GM12875 (cell line): ENCODE results near the gene C8B.

Experiments
- H3K4me3 ChIP-seq: one replicate; pipeline ENCODE4 v1.5.1; 2011; ENCODE audit warnings: low read depth, low read length, control low read depth
- TF ChIP-seq, protein P1 (sequence below): IDR thresholded peaks from 2 replicates; pipeline ENCODE4 v1.5.1; 2011; ENCODE audit warnings: low read depth, mild to moderate bottlenecking, control low read depth, inconsistent platforms, low read length, moderate library complexity, borderline replicate concordance; ENCODE audit not compliant: insufficient read depth

C8B gene

DNA sequence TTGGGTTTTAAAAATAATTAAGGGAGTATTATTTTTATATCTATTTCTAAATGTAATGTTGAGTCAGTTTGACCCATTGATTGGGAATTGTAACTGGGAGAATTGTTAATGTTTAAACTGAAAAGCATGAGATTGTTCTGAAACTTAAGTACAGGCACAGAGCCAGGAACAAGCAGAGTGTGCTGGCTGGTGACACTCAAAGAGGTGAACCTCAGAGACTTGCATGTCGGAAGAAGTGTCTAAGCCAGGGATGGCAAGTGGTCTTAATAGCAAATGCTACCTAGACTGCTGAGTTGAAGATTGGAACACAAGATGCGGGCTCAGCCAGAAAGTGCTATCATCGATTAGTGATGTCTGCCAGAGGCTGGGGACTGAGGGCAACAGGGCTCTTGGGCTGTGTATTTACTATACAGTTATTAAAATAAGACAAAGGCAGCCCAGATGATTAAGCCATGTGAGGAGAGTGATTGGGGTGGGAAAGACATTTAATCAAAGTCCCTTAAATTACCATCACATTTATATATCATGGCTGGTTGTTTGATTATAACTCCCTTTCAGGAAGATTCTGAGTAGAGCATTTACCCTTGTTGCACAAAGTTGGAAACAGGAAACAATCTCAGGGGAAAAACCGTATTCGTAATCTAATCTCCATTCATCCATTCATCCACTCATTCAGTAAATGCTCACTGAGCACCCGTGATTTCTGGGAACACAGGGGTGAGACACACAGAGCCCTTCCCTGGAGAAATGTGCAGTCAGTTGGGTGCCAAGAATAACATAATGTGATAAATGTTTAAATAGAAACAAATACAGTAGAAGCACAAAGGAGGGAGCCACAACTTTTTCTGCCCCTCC lies 68.4 kb downstream of the C8B start:
- no peak overlapping the region for H3K4me3 ChIP-seq
- TF ChIP-seq, protein P1, sequence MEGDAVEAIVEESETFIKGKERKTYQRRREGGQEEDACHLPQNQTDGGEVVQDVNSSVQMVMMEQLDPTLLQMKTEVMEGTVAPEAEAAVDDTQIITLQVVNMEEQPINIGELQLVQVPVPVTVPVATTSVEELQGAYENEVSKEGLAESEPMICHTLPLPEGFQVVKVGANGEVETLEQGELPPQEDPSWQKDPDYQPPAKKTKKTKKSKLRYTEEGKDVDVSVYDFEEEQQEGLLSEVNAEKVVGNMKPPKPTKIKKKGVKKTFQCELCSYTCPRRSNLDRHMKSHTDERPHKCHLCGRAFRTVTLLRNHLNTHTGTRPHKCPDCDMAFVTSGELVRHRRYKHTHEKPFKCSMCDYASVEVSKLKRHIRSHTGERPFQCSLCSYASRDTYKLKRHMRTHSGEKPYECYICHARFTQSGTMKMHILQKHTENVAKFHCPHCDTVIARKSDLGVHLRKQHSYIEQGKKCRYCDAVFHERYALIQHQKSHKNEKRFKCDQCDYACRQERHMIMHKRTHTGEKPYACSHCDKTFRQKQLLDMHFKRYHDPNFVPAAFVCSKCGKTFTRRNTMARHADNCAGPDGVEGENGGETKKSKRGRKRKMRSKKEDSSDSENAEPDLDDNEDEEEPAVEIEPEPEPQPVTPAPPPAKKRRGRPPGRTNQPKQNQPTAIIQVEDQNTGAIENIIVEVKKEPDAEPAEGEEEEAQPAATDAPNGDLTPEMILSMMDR: no peak

DNA sequence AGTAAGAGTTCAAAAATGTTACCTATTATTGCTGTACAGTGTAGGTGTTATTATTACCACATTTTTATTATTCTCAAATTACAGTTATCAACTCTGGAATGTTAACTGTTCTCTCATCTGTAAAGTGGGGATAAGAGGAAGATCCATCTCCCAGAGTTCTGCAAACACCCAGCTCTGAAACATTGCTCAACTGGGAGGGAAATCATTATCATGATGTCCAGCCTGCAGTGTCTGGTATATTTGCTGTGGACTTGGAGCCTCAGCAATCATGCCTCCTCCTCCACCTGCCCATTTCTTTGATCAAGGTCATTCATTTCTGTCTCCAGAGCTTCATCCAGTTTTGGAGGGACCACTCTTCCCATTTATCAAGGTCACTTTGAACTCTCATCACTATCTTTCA lies 71.8 kb downstream of the C8B start:
- TF ChIP-seq, protein P1: no peak
- H3K4me3 ChIP-seq: no peak overlapping the region

DNA sequence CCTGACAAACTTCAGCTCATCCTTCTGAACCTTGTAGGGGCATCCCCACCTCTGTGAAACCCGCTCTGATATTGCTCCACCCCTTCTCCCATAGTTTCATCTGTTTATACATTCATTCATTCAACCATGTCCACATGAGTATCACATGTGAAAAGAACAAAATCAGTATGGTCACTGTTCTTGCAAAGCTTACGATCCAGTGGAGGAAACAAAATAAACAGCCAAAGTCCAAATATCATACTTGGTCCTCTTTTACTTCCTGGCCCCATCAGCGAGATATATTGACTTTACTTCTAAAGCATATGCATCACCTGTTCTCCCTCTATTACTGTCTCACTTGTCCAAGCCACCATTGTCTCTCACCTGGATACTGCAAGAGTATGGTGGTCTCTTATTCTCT lies 75.6 kb downstream of the C8B start:
- TF ChIP-seq, protein P1: no peak
- no peak overlapping the region for H3K4me3 ChIP-seq

- no peak overlapping the region for H3K4me3 ChIP-seq
- TF ChIP-seq, protein P1: no peak
Observed at GRCh38 chr1:56881417-56881816, 84.4 kb downstream of the C8B start.

- TF ChIP-seq, protein P1: no peak
- no peak overlapping the region for H3K4me3 ChIP-seq
Observed at GRCh38 chr1:56880774-56881173, 85.0 kb downstream of the C8B start.
